NB4 (cell line): ENCODE data around the gene ABCC10.

Source experiments
- CTCF ChIP-seq: IDR thresholded peaks from one replicate; pipeline ENCODE4 v1.5.1; 2012; ENCODE audit warnings: low read depth, low read length
- MYC ChIP-seq: IDR thresholded peaks from 2 replicates; pipeline ENCODE4 v1.6.1; 2011; ENCODE audit warnings: low read depth, low read length

GRCh38 chr6:43401730-43402129 is 25.6 kb upstream of the ABCC10 start:
- TF ChIP-seq CTCF (no peak), MYC (no peak)
